ENCODE results near the gene FBXW7.
A peak's percentile ranks its signal among the peaks of the same experiment; 100 is the strongest.

Gene FBXW7

DNA sequence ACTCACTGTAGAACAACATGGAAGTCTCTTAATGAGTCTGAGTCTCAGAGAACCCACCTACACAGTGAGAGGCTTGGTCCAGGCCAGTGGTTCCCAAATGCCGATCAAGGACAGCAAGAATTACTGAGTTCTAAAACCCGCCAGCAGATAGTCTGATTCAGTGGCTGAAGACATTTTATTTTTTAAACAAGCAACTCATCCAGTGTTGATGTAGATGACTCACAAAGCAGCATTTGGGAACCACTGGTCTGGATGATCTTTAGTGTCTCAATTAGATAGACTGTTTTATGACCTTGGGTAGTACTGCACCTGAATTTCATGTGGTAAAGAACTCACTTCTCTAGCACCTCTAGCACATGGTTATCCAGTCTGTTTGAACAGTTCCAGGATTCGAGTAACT lies 193.6 kb downstream of the FBXW7 start:
- Histone ChIP-seq H4K91ac (ENCODE audit: low read length) (no peak overlapping the region), H3K27ac (ENCODE audit: low read length, poor library complexity, severe bottlenecking) (peak overlapping the region; percentile 13), H2BK5ac (ENCODE audit: low read depth, low read length, poor library complexity, severe bottlenecking) (no peak overlapping the region), H2AK5ac (ENCODE audit: low read length, severe bottlenecking) (no peak overlapping the region), H3K27me3 (ENCODE audit: control insufficient read depth in 1 of 2, insufficient read depth in 1 of 2, low read length in 2 of 2) (no peaks in the 10 kb centered on the region), H3K4me2 (ENCODE audit: low read length, poor library complexity, severe bottlenecking) (no peak overlapping the region), H3K18ac (ENCODE audit: low read depth in 1 of 2, low read length in 2 of 2) (no peak overlapping the region), H3K4me3 (ENCODE audit: insufficient read depth in 1 of 2, low read depth in 1 of 2, low read length in 2 of 2) (no peak overlapping the region), H3K9me3 (ENCODE audit: control insufficient read depth, low read length) (no peaks in the 10 kb centered on the region), H3K23ac (ENCODE audit: low read length in 2 of 2) (no peak overlapping the region), H3K4me1 (ENCODE audit: control insufficient read depth, insufficient read depth, low read depth, low read length) (no peaks in the 10 kb centered on the region), H2BK15ac (ENCODE audit: low read depth, poor library complexity, severe bottlenecking) (no peak overlapping the region), H3K9ac (ENCODE audit: low read length) (no peak overlapping the region), H3K36me3 (ENCODE audit: control insufficient read depth in 1 of 2, insufficient read depth in 2 of 2, low read depth in 1 of 2, low read length in 2 of 2) (peaks cover 0 to 78% of the 10 kb centered on the region in 2 experiments), H3K14ac (ENCODE audit: low read length in 2 of 2) (no peak overlapping the region), H4K8ac (ENCODE audit: low read length) (no peak overlapping the region), H2AFZ (ENCODE audit: low read depth, low read length) (no peak overlapping the region), H3K4ac (ENCODE audit: low read depth in 1 of 2, low read length in 2 of 2) (no peak overlapping the region), H2BK12ac (ENCODE audit: low read length in 2 of 2) (no peak overlapping the region), H2BK120ac (ENCODE audit: low read depth, low read length) (no peak overlapping the region), H3K79me1 (replicated peaks; ENCODE audit: low read length, poor library complexity, severe bottlenecking) (peaks cover 12% of the 10 kb centered on the region)
- 93% methylated on average over 3 of the region's 3 CpGs for WGBS
- DNase-seq = peak; percentile 44

DNA sequence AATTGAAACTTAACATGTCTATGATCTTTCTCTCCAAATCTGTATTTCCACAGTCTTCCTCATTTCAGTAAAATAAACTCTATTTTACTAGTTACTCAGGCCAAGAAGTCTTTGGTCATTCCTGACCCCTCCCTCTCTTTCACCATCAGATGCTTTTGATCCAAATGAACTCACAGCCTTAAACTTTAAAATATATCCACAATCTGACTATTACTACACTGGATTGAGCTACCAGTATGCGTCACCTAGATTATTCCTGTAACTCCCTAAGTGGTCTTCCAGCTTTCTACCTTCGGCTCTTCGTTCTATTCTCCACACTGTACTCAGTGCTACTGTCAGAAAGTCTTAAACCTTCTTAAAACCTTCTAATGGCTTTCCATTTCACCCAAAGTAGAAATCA lies 195.1 kb downstream of the FBXW7 start:
- Histone ChIP-seq H3K23ac (ENCODE audit: low read length in 2 of 2) (no peak overlapping the region), H3K14ac (ENCODE audit: low read length in 2 of 2) (no peak overlapping the region), H3K4me2 (ENCODE audit: low read length, poor library complexity, severe bottlenecking) (no peak overlapping the region), H3K4me1 (ENCODE audit: control insufficient read depth, insufficient read depth, low read depth, low read length) (no peaks in the 10 kb centered on the region), H4K91ac (ENCODE audit: low read length) (no peak overlapping the region), H2BK5ac (ENCODE audit: low read depth, low read length, poor library complexity, severe bottlenecking) (no peak overlapping the region), H3K4me3 (ENCODE audit: insufficient read depth in 1 of 2, low read depth in 1 of 2, low read length in 2 of 2) (no peak overlapping the region), H2AK5ac (ENCODE audit: low read length, severe bottlenecking) (no peak overlapping the region), H3K27ac (ENCODE audit: low read length, poor library complexity, severe bottlenecking) (no peak overlapping the region), H3K9ac (ENCODE audit: low read length) (peak overlapping the region; percentile 50), H2BK12ac (ENCODE audit: low read length in 2 of 2) (no peak overlapping the region), H2AFZ (ENCODE audit: low read depth, low read length) (no peak overlapping the region), H4K8ac (ENCODE audit: low read length) (no peak overlapping the region), H3K79me1 (replicated peaks; ENCODE audit: low read length, poor library complexity, severe bottlenecking) (peaks cover 12% of the 10 kb centered on the region), H3K4ac (ENCODE audit: low read depth in 1 of 2, low read length in 2 of 2) (no peak overlapping the region), H3K27me3 (ENCODE audit: control insufficient read depth in 1 of 2, insufficient read depth in 1 of 2, low read length in 2 of 2) (no peaks in the 10 kb centered on the region), H2BK15ac (ENCODE audit: low read depth, poor library complexity, severe bottlenecking) (no peak overlapping the region), H3K36me3 (ENCODE audit: control insufficient read depth in 1 of 2, insufficient read depth in 2 of 2, low read depth in 1 of 2, low read length in 2 of 2) (peaks cover 0 to 79% of the 10 kb centered on the region in 2 experiments), H3K18ac (ENCODE audit: low read depth in 1 of 2, low read length in 2 of 2) (no peak overlapping the region), H2BK120ac (ENCODE audit: low read depth, low read length) (no peak overlapping the region), H3K9me3 (ENCODE audit: control insufficient read depth, low read length) (no peaks in the 10 kb centered on the region)
- WGBS = 95% methylated on average over 3 of the region's 3 CpGs
- no peak for DNase-seq

DNA sequence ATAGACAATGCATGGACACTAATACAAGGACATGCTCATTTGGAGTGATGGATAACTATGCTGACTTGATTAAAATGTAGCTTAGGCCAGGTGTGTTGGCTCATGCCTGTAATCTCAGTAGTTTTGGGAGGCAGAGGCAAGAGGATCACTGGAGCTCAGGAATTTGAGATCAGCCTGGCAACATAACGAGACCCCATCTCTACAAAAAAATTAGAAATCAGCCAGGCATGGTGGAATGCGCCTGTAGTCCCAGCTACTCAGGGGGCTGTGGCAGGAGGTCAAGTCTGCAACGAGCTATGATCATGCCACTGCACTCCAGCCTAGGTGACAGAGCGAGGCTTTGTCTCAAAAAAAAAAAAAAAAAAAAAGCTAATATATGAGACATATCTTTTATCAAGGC lies 196.3 kb downstream of the FBXW7 start:
- Histone ChIP-seq H3K23ac (ENCODE audit: low read length in 2 of 2) (no peak overlapping the region), H2BK12ac (ENCODE audit: low read length in 2 of 2) (no peak overlapping the region), H2AK5ac (ENCODE audit: low read length, severe bottlenecking) (no peak overlapping the region), H3K4ac (ENCODE audit: low read depth in 1 of 2, low read length in 2 of 2) (no peak overlapping the region), H3K27ac (ENCODE audit: low read length, poor library complexity, severe bottlenecking) (no peak overlapping the region), H3K79me1 (replicated peaks; ENCODE audit: low read length, poor library complexity, severe bottlenecking) (peaks cover 10% of the 10 kb centered on the region), H3K14ac (ENCODE audit: low read length in 2 of 2) (no peak overlapping the region), H3K4me2 (ENCODE audit: low read length, poor library complexity, severe bottlenecking) (no peak overlapping the region), H3K4me3 (ENCODE audit: insufficient read depth in 1 of 2, low read depth in 1 of 2, low read length in 2 of 2) (no peak overlapping the region), H2AFZ (ENCODE audit: low read depth, low read length) (no peak overlapping the region), H3K9me3 (ENCODE audit: control insufficient read depth, low read length) (no peaks in the 10 kb centered on the region), H4K8ac (ENCODE audit: low read length) (no peak overlapping the region), H3K18ac (ENCODE audit: low read depth in 1 of 2, low read length in 2 of 2) (no peak overlapping the region), H2BK120ac (ENCODE audit: low read depth, low read length) (no peak overlapping the region), H3K9ac (ENCODE audit: low read length) (no peak overlapping the region), H4K91ac (ENCODE audit: low read length) (no peak overlapping the region), H3K27me3 (ENCODE audit: control insufficient read depth in 1 of 2, insufficient read depth in 1 of 2, low read length in 2 of 2) (no peaks in the 10 kb centered on the region), H2BK5ac (ENCODE audit: low read depth, low read length, poor library complexity, severe bottlenecking) (peak overlapping the region; percentile 38), H2BK15ac (ENCODE audit: low read depth, poor library complexity, severe bottlenecking) (no peak overlapping the region), H3K36me3 (ENCODE audit: control insufficient read depth in 1 of 2, insufficient read depth in 2 of 2, low read depth in 1 of 2, low read length in 2 of 2) (peaks cover 0 to 79% of the 10 kb centered on the region in 2 experiments), H3K4me1 (ENCODE audit: control insufficient read depth, insufficient read depth, low read depth, low read length) (no peaks in the 10 kb centered on the region)
- DNase-seq = no peak
- 100% methylated on average over 2 of the region's 4 CpGs for WGBS

DNA sequence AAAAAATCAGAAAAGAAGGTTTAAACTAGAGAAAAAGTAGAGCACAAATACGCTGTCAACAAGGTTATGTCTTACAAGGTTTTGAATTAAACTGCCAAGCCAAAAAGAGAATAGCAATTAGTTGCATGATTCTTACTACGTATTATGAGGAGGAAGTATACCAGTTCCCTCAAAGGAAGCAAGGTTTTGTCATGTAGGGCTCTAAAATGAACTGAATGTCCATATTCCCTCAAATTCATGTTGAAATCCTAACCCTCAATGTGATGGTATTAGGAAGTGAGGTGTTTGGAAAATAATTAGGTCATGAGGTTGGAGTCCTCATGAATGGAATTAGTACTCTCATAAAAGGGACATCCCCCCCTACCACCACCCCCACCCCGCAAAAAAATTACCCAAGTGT lies 201.0 kb downstream of the FBXW7 start:
- no peak overlapping the region for H3K4ac ChIP-seq (ENCODE audit: low read depth in 1 of 2, low read length in 2 of 2)
- no peaks in the 10 kb centered on the region for H3K4me1 ChIP-seq (ENCODE audit: control insufficient read depth, insufficient read depth, low read depth, low read length)
- H3K4me2 ChIP-seq (ENCODE audit: low read length, poor library complexity, severe bottlenecking) = no peak overlapping the region
- DNase-seq = no peak
- no peaks in the 10 kb centered on the region for H3K27me3 ChIP-seq (ENCODE audit: control insufficient read depth in 1 of 2, insufficient read depth in 1 of 2, low read length in 2 of 2)
- H2AK5ac ChIP-seq (ENCODE audit: low read length, severe bottlenecking) = no peak overlapping the region
- H3K27ac ChIP-seq (ENCODE audit: low read length, poor library complexity, severe bottlenecking) = no peak overlapping the region
- no peak overlapping the region for H2BK120ac ChIP-seq (ENCODE audit: low read depth, low read length)
- no peak overlapping the region for H2BK15ac ChIP-seq (ENCODE audit: low read depth, poor library complexity, severe bottlenecking)
- H2BK5ac ChIP-seq (ENCODE audit: low read depth, low read length, poor library complexity, severe bottlenecking) = no peak overlapping the region
- no peak overlapping the region for H2BK12ac ChIP-seq (ENCODE audit: low read length in 2 of 2)
- no peak overlapping the region for H3K18ac ChIP-seq (ENCODE audit: low read depth in 1 of 2, low read length in 2 of 2)
- peaks cover 2% of the 10 kb centered on the region for H3K79me1 ChIP-seq (replicated peaks; ENCODE audit: low read length, poor library complexity, severe bottlenecking)
- H3K23ac ChIP-seq (ENCODE audit: low read length in 2 of 2) = no peak overlapping the region
- H3K9ac ChIP-seq (ENCODE audit: low read length) = no peak overlapping the region
- H3K9me3 ChIP-seq (ENCODE audit: control insufficient read depth, low read length) = no peaks in the 10 kb centered on the region
- no peak overlapping the region for H2AFZ ChIP-seq (ENCODE audit: low read depth, low read length)
- WGBS = 50% methylated on average over 2 of the region's 3 CpGs
- no peak overlapping the region for H3K4me3 ChIP-seq (ENCODE audit: insufficient read depth in 1 of 2, low read depth in 1 of 2, low read length in 2 of 2)
- H4K8ac ChIP-seq (ENCODE audit: low read length) = no peak overlapping the region
- no peak overlapping the region for H3K14ac ChIP-seq (ENCODE audit: low read length in 2 of 2)
- no peak overlapping the region for H4K91ac ChIP-seq (ENCODE audit: low read length)
- H3K36me3 ChIP-seq (ENCODE audit: control insufficient read depth in 1 of 2, insufficient read depth in 2 of 2, low read depth in 1 of 2, low read length in 2 of 2) = peaks cover 0 to 100% of the 10 kb centered on the region in 2 experiments
